ENCODE measurements around the gene EIF2S1. TPM values are rescaled to one million over a fixed set of nuclear protein-coding genes. Genes with fewer than 3 reads are reported as not detected.
A peak's percentile ranks its signal among the peaks of the same experiment; 100 is the strongest.

EIF2S1 gene
- total and polyA plus RNA-seq, 2 donors, result 42.7 to 130 TPM

DNA sequence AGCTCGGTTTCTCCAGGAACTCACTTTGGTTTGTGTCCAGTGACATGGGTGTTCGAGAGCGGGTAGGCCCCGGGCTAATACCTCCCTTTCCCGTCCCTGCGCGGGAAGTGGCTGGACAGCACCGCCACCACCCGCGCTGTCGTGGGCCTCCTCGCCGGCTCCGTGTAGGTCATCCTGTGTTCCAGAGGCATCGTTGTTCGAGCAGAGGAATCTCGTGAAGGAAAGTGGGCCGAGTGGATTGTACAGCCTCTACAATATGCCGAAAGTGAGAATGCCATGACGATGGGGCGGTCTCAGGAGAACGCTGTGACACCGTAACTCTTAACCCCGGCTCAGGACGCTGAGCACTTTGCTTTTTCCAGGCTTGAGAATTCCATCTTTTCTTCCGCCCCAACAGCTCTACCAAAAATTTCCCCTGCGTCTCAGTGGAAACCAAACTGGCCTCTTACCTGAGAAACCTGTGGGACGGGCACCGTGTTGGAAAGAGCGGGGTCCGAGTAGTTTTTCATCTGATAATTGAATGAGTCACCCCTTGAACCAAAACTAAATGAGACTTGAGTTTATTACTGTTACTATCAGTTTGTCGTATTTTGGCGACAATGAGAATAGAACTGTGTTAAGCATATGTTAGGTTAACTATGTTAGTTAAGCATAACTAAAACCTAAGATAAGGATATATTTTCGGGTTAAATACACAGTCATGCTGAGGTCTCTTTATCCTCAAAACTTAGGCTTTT, 510 bp downstream of the EIF2S1 start:
- peak overlapping the region; percentile 63 to 88 for H3K4me3 ChIP-seq (ENCODE audit: low read length in 2 of 2)
- 3% methylated on average over 34 of the region's 34 CpGs for WGBS
- H3K4me1 ChIP-seq (ENCODE audit: control insufficient read depth in 2 of 2, insufficient read depth in 2 of 2, low read length in 2 of 2), result peaks cover 11 to 12% of the 10 kb centered on the region in 2 donors
- H3K9me3 ChIP-seq (ENCODE audit: control insufficient read depth in 2 of 2, insufficient read depth in 1 of 2, low read length in 1 of 2), result no peaks in the 10 kb centered on the region
- peaks cover 0 to 14% of the 10 kb centered on the region in 2 donors for H3K36me3 ChIP-seq (ENCODE audit: control insufficient read depth in 2 of 2, insufficient read depth in 2 of 2, low read length in 1 of 2)
- H3K27ac ChIP-seq (ENCODE audit: low read depth in 1 of 2, low read length in 1 of 2), result peak overlapping the region; percentile 77 to 94
- H3K27me3 ChIP-seq (ENCODE audit: control insufficient read depth in 2 of 2, insufficient read depth in 1 of 2, low read length in 1 of 2), result no peaks in the 10 kb centered on the region
- no peak for DNase-seq (ENCODE audit: low read depth in 6 of 9, low spot score in 9 of 9)

DNA sequence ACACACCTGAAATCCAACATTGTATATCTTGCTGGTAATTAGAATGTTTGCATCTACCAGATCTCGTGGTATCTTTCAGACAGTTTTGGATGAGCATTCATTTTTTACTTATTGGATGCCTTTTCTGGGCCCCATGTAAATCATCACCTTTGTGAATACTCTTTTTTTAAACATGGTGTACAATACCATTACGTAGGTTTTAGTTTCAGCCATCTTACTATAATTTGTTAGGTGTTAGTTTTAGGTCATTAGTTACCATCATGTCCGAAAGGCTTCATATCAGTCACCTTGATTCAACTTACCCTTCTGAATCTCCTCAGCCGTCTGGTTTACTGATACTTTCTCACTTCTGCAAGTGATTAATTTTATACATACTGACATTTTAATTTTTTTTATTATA, 5.3 kb downstream of the EIF2S1 start:
- Histone ChIP-seq H3K4me3 (ENCODE audit: low read length in 2 of 2) (no peak overlapping the region), H3K36me3 (ENCODE audit: control insufficient read depth in 2 of 2, insufficient read depth in 2 of 2, low read length in 1 of 2) (peaks cover 22 to 51% of the 10 kb centered on the region in 2 donors), H3K27me3 (ENCODE audit: control insufficient read depth in 2 of 2, insufficient read depth in 1 of 2, low read length in 1 of 2) (no peaks in the 10 kb centered on the region), H3K4me1 (ENCODE audit: control insufficient read depth in 2 of 2, insufficient read depth in 2 of 2, low read length in 2 of 2) (peaks cover 0 to 2% of the 10 kb centered on the region in 2 donors), H3K27ac (ENCODE audit: low read depth in 1 of 2, low read length in 1 of 2) (no peak overlapping the region), H3K9me3 (ENCODE audit: control insufficient read depth in 2 of 2, insufficient read depth in 1 of 2, low read length in 1 of 2) (no peaks in the 10 kb centered on the region)
- no peak for DNase-seq (ENCODE audit: low read depth in 6 of 9, low spot score in 9 of 9)
- 97% methylated on average over 4 of the region's 4 CpGs for WGBS

DNA sequence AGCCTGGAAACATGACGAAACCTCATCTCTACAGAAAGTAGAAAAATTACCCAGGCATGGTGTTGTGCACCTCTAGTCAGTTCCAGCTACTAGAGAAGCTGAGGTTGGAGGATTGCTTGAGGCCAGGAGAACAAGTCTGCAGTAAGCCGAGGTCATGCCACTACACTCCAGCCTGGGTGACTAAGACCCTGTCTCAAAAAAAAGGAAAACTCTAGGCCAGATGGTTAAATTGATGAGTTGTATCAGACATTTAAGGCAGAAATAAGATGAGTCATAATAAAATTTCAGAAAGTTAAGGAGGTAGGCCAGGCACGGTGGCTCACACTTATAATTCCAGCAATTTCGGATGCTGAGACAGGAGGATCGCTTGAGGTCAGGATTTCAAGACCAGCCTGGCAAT, 10.7 kb downstream of the EIF2S1 start:
- Histone ChIP-seq H3K27ac (ENCODE audit: low read depth in 1 of 2, low read length in 1 of 2) (no peak overlapping the region), H3K4me1 (ENCODE audit: control insufficient read depth in 2 of 2, insufficient read depth in 2 of 2, low read length in 2 of 2) (no peaks in the 10 kb centered on the region), H3K27me3 (ENCODE audit: control insufficient read depth in 2 of 2, insufficient read depth in 1 of 2, low read length in 1 of 2) (no peaks in the 10 kb centered on the region), H3K4me3 (ENCODE audit: low read length in 2 of 2) (no peak overlapping the region), H3K36me3 (ENCODE audit: control insufficient read depth in 2 of 2, insufficient read depth in 2 of 2, low read length in 1 of 2) (peaks cover 32 to 69% of the 10 kb centered on the region in 2 donors), H3K9me3 (ENCODE audit: control insufficient read depth in 2 of 2, insufficient read depth in 1 of 2, low read length in 1 of 2) (no peaks in the 10 kb centered on the region)
- WGBS, result 89% methylated on average over 5 of the region's 5 CpGs
- DNase-seq (ENCODE audit: low read depth in 6 of 9, low spot score in 9 of 9), result no peak

DNA sequence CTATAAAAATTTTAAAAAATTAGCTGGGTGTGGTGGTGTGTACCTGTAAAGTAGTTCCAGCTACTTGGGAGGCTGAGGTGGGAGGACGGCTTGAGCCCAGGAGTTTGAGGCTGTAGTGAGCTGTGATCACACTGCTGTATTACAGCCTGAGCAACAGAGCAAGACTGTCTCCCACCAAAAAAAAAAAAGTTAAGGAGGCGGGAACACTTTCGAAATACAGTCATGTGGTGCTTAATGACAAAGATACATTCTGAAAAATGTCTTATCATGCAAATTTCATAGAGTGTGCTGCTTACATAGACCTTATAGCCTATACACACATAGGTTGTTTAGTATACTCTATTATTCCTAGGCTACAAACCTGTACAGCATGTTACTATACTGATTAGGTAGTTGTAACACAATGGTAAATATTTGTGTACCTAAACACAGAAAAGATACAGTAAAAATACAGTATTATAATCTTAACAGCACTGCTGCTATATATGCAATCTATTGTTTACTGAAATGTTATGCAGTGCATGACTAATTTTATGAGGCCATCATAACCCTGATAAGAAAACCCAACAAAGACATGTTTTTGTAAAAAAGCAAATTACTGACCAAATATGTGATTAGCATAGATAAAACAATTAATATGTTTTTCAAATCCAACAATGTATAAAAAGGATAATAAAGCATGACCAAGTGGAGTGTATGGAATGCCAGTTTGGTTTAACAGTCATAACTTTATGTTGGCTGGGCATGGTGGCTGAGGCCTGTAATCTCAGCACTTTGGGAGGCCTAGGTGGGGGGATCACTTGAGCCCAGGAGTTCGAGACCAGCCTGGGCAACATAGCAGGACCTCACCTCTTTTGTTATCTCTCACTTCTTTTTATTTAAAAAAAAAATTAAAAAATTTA, 11.4 kb downstream of the EIF2S1 start:
- Histone ChIP-seq H3K27ac (ENCODE audit: low read depth in 1 of 2, low read length in 1 of 2) (no peak overlapping the region), H3K27me3 (ENCODE audit: control insufficient read depth in 2 of 2, insufficient read depth in 1 of 2, low read length in 1 of 2) (no peaks in the 10 kb centered on the region), H3K4me3 (ENCODE audit: low read length in 2 of 2) (no peak overlapping the region), H3K36me3 (ENCODE audit: control insufficient read depth in 2 of 2, insufficient read depth in 2 of 2, low read length in 1 of 2) (peaks cover 32 to 69% of the 10 kb centered on the region in 2 donors), H3K9me3 (ENCODE audit: control insufficient read depth in 2 of 2, insufficient read depth in 1 of 2, low read length in 1 of 2) (no peaks in the 10 kb centered on the region), H3K4me1 (ENCODE audit: control insufficient read depth in 2 of 2, insufficient read depth in 2 of 2, low read length in 2 of 2) (no peaks in the 10 kb centered on the region)
- DNase-seq (ENCODE audit: low read depth in 6 of 9, low spot score in 9 of 9), result no peak
- 98% methylated on average over 4 of the region's 4 CpGs for WGBS

DNA sequence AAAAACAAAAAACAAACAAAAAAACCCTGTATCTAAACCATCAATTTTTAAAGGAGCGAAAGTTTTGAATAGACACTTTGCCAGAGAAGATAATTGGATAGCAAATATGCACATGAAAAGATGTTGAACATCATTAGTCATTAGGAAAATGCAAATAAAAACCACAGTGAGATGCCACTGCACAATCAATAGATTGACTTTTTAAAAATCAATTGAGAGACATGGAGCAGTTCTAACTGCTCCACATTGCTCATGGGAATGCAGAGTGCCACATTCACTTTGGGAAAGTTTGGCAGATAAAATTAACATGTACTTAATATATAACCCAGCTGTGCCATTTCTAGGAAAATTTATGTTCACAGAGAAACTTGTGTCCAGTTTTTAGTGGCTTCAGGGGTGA, 12.7 kb downstream of the EIF2S1 start:
- Histone ChIP-seq H3K27ac (ENCODE audit: low read depth in 1 of 2, low read length in 1 of 2) (no peak overlapping the region), H3K4me3 (ENCODE audit: low read length in 2 of 2) (no peak overlapping the region), H3K4me1 (ENCODE audit: control insufficient read depth in 2 of 2, insufficient read depth in 2 of 2, low read length in 2 of 2) (no peaks in the 10 kb centered on the region), H3K9me3 (ENCODE audit: control insufficient read depth in 2 of 2, insufficient read depth in 1 of 2, low read length in 1 of 2) (no peaks in the 10 kb centered on the region), H3K27me3 (ENCODE audit: control insufficient read depth in 2 of 2, insufficient read depth in 1 of 2, low read length in 1 of 2) (no peaks in the 10 kb centered on the region), H3K36me3 (ENCODE audit: control insufficient read depth in 2 of 2, insufficient read depth in 2 of 2, low read length in 1 of 2) (peaks cover 35 to 71% of the 10 kb centered on the region in 2 donors)
- DNase-seq (ENCODE audit: low read depth in 6 of 9, low spot score in 9 of 9), result no peak
- 100% methylated on average over 1 of the region's 1 CpG for WGBS

DNA sequence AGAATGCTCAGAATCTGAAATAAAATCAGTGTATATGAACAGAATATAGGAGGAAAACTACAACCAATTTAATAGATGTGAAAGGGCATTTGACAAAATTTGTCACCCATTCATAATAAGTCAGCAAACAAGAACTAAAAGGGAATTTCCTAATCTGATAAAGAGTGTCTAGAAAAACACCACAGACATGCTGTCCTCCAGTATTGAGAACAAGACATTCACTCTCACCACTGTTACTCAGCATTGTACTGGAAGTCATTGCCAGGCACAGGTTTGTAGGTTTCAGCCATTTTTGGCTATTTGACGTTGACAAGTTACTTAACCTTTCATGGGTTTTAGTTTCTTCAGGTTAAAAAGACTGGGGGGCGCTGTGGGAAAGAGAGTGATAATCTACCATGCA, 13.2 kb downstream of the EIF2S1 start:
- 94% methylated on average over 2 of the region's 2 CpGs for WGBS
- Histone ChIP-seq H3K36me3 (ENCODE audit: control insufficient read depth in 2 of 2, insufficient read depth in 2 of 2, low read length in 1 of 2) (peaks cover 32 to 70% of the 10 kb centered on the region in 2 donors), H3K27me3 (ENCODE audit: control insufficient read depth in 2 of 2, insufficient read depth in 1 of 2, low read length in 1 of 2) (no peaks in the 10 kb centered on the region), H3K27ac (ENCODE audit: low read depth in 1 of 2, low read length in 1 of 2) (no peak overlapping the region), H3K4me3 (ENCODE audit: low read length in 2 of 2) (no peak overlapping the region), H3K9me3 (ENCODE audit: control insufficient read depth in 2 of 2, insufficient read depth in 1 of 2, low read length in 1 of 2) (no peaks in the 10 kb centered on the region), H3K4me1 (ENCODE audit: control insufficient read depth in 2 of 2, insufficient read depth in 2 of 2, low read length in 2 of 2) (no peaks in the 10 kb centered on the region)
- no peak for DNase-seq (ENCODE audit: low read depth in 6 of 9, low spot score in 9 of 9)

DNA sequence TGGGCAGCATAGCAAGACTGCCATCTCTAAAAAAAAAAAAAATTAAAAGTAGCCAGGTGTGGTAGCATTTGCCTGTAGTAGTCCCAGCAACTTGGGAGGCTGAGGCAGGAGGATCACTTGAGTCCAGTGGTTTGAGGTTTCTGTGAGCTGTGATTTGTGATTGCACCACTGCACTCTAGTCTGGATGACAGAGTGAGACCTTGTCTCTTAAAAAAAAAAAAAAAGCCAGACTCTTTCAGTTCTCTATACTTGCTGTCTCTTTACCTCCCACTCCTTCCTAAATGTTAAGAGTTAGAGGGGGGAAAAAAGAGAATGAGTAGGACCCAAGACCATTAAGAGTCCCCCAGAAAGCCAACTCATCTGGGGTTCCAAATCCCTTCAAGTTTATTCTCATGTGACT, 17.8 kb downstream of the EIF2S1 start:
- H3K36me3 ChIP-seq (ENCODE audit: control insufficient read depth in 2 of 2, insufficient read depth in 2 of 2, low read length in 1 of 2), result peaks cover 27 to 74% of the 10 kb centered on the region in 2 donors
- H3K9me3 ChIP-seq (ENCODE audit: control insufficient read depth in 2 of 2, insufficient read depth in 1 of 2, low read length in 1 of 2), result no peaks in the 10 kb centered on the region
- DNase-seq (ENCODE audit: low read depth in 6 of 9, low spot score in 9 of 9), result no peak
- no peaks in the 10 kb centered on the region for H3K27me3 ChIP-seq (ENCODE audit: control insufficient read depth in 2 of 2, insufficient read depth in 1 of 2, low read length in 1 of 2)
- no peak overlapping the region for H3K27ac ChIP-seq (ENCODE audit: low read depth in 1 of 2, low read length in 1 of 2)
- no peaks in the 10 kb centered on the region for H3K4me1 ChIP-seq (ENCODE audit: control insufficient read depth in 2 of 2, insufficient read depth in 2 of 2, low read length in 2 of 2)
- no peak overlapping the region for H3K4me3 ChIP-seq (ENCODE audit: low read length in 2 of 2)

DNA sequence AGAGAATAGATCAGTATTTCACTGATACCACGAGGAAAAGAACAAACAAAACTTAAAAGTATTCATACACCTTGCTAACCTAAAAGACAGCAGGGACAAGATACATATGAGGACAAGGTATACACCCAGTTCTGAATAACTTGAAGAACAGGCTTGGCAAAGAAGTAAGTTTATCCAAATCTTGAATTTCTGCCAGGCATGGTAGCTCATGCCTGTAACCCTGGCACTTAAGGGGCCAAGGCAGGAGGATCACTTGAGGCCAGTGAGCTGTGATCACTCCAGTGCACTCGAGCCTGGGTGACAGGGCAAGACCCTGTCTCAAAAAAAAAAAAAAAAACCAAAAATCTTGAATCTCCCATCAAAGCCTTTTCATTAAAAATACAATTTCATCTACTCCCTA, 25.0 kb downstream of the EIF2S1 start:
- Histone ChIP-seq H3K27ac (ENCODE audit: low read depth in 1 of 2, low read length in 1 of 2) (no peak overlapping the region), H3K36me3 (ENCODE audit: control insufficient read depth in 2 of 2, insufficient read depth in 2 of 2, low read length in 1 of 2) (peaks cover 24 to 59% of the 10 kb centered on the region in 2 donors), H3K4me3 (ENCODE audit: low read length in 2 of 2) (no peak overlapping the region), H3K9me3 (ENCODE audit: control insufficient read depth in 2 of 2, insufficient read depth in 1 of 2, low read length in 1 of 2) (no peaks in the 10 kb centered on the region), H3K27me3 (ENCODE audit: control insufficient read depth in 2 of 2, insufficient read depth in 1 of 2, low read length in 1 of 2) (no peaks in the 10 kb centered on the region), H3K4me1 (ENCODE audit: control insufficient read depth in 2 of 2, insufficient read depth in 2 of 2, low read length in 2 of 2) (peaks cover 2 to 8% of the 10 kb centered on the region in 2 donors)
- no peak for DNase-seq (ENCODE audit: low read depth in 6 of 9, low spot score in 9 of 9)
- WGBS, result 94% methylated on average over 2 of the region's 2 CpGs

DNA sequence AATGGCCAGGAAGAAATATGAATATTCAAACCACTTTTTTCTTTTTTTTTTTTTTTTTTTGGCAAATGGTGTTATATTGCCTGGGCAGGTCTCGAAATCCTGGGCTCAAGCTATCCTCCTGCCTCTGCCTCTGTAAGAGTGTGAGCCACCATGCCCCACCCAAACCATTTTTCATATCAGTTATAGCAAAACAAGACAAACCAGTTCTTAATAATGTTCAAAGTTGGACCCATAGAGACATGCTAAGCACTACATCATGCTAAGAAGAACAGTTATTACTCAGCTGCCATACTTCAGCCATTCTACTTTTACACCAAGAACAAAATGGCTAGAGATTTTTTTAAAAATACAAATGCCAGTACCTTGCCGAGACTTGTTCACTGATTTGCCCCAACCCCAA, 25.5 kb downstream of the EIF2S1 start:
- no peaks in the 10 kb centered on the region for H3K9me3 ChIP-seq (ENCODE audit: control insufficient read depth in 2 of 2, insufficient read depth in 1 of 2, low read length in 1 of 2)
- H3K27me3 ChIP-seq (ENCODE audit: control insufficient read depth in 2 of 2, insufficient read depth in 1 of 2, low read length in 1 of 2), result no peaks in the 10 kb centered on the region
- H3K4me1 ChIP-seq (ENCODE audit: control insufficient read depth in 2 of 2, insufficient read depth in 2 of 2, low read length in 2 of 2), result peaks cover 6 to 13% of the 10 kb centered on the region in 2 donors
- DNase-seq (ENCODE audit: low read depth in 6 of 9, low spot score in 9 of 9), result no peak
- 99% methylated on average over 2 of the region's 2 CpGs for WGBS
- H3K27ac ChIP-seq (ENCODE audit: low read depth in 1 of 2, low read length in 1 of 2), result no peak overlapping the region
- no peak overlapping the region for H3K4me3 ChIP-seq (ENCODE audit: low read length in 2 of 2)
- H3K36me3 ChIP-seq (ENCODE audit: control insufficient read depth in 2 of 2, insufficient read depth in 2 of 2, low read length in 1 of 2), result peaks cover 24 to 59% of the 10 kb centered on the region in 2 donors
